Measurements from ENCODE around the gene JARID2. TPM values are rescaled to one million over a fixed set of nuclear protein-coding genes. Genes with fewer than 3 reads are reported as not detected.

JARID2 gene
- total and polyA plus RNA-seq, 2 of the 13 experiments (the other 11 are each of a cell fraction or from before 2014, with no cell fraction given), result 7.5 to 10.3 TPM

DNA sequence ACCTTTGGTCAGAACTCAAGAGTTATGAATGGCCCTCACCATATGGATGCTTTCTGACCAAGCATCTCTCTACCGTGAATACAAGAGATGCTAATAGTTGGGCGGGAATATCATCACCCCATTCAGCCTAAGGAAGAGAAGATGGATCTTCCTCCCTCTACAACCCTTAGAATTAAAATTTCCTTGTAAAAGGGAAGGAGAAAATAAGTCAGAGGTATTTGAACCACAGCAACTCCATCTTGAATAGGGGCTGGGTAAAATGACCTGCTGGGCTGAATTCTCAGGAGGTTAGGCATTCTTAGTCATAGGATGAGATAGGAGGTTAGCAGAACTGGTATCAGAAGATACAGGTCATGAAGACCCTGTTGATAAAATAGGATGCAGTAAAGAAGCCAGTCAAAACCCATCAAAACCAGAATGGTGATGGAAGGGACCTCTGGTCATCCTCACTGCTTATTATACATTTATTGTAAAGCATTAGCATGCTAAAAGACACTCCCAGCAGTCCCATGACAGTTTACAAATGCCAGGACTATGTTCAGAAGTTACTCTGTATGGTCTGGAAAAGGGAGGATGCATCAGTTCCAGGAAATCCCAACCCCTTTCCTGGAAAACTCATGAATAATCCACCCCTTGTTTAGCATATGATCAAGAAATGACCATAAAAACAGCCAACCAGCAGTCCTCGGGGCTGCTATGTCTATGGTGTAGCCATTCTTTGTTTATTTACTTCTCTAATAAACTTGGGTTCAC lies 315.8 kb downstream of the JARID2 start:
- Histone ChIP-seq H3K36me3 (replicated peaks in 1 of 2; ENCODE audit: control insufficient read depth in 1 of 2, insufficient read depth in 2 of 2, low read length in 2 of 2) (no peaks in the 10 kb centered on the region), H3K9me3 (ENCODE audit: low read length) (no peaks in the 10 kb centered on the region), H3K4me2 (ENCODE audit: low read depth, low read length) (no peak overlapping the region), H3K4me1 (ENCODE audit: insufficient read depth, low read length) (peaks cover 12% of the 10 kb centered on the region), H2AFZ (ENCODE audit: low read length) (no peak overlapping the region), H4K20me1 (ENCODE audit: insufficient read depth, low read length) (no peaks in the 10 kb centered on the region), H3K27ac (ENCODE audit: extremely low read length, insufficient read depth, low read length) (no peak overlapping the region), H3K27me3 (ENCODE audit: control insufficient read depth in 1 of 2, insufficient read depth in 2 of 2, low read length in 2 of 2) (no peaks in the 10 kb centered on the region), H3K9ac (ENCODE audit: insufficient read depth, low read depth, low read length) (no peak overlapping the region), H3K79me2 (ENCODE audit: insufficient read depth, low read length) (no peaks in the 10 kb centered on the region), H3K4me3 (replicated peaks in 1 of 3; ENCODE audit: insufficient read depth in 1 of 3, low read depth in 2 of 3, low read length in 3 of 3) (no peak overlapping the region)
- DNase-seq (ENCODE audit: low spot score) (no peak), FAIRE-seq (no peak), ATAC-seq (no peak)
- 98% methylated on average over 3 of the region's 3 CpGs for WGBS (ENCODE audit: low lambda C conversion rate)
- in situ Hi-C loops (cut with HindIII; ENCODE audit: extremely low pct_ligation_motif_present, low pct_unique_long_range_greater_than_20kb), result no loop called here
- POLR2A ChIA-PET, result no interaction called here
- intact Hi-C loops (cut with micrococcal nuclease; ENCODE audit: unreplicated experiment), result no loop called here
- TF ChIP-seq ZNF30 (CRISPR knock-in tag; IDR thresholded peaks at IDR 0.05) (no peak), MAZ (IDR thresholded peaks at IDR 0.05; ENCODE audit: borderline replicate concordance, low read depth, low read length) (no peak), MAZ (CRISPR knock-in tag; IDR thresholded peaks at IDR 0.05; ENCODE audit: low read depth) (no peak), BRD4 (CRISPR knock-in tag; IDR thresholded peaks at IDR 0.05) (no peak), REL (CRISPR knock-in tag; conservative IDR thresholded peaks at IDR 0.05) (no peak), SIX4 (CRISPR knock-in tag; IDR thresholded peaks at IDR 0.05) (no peak), ZNF331 (CRISPR knock-in tag; IDR thresholded peaks at IDR 0.05) (no peak), ZNF253 (CRISPR knock-in tag; IDR thresholded peaks at IDR 0.05; ENCODE audit: borderline replicate concordance) (no peak), ZNF629 (CRISPR knock-in tag; conservative IDR thresholded peaks at IDR 0.05) (no peak)
- CTCF ChIA-PET (ENCODE audit: low intra/inter-chr PET ratio, low total read pairs), result no interaction called here
- BruUV-seq (replicated peaks), result no TSS peak

GRCh38 chr6:15562977-15563376 lies 317.1 kb downstream of the JARID2 start:
- no TSS peak for BruUV-seq (replicated peaks)
- POLR2A ChIA-PET, result no interaction called here
- TF ChIP-seq IKZF1 (IDR thresholded peaks at IDR 0.05) (no peak), ZNF850 (CRISPR knock-in tag; conservative IDR thresholded peaks at IDR 0.05) (no peak), GATA4 (IDR thresholded peaks at IDR 0.05; ENCODE audit: borderline replicate concordance, low read depth) (no peak), HOXA9 (CRISPR knock-in tag; IDR thresholded peaks at IDR 0.05; ENCODE audit: borderline replicate concordance) (no peak), ATRX (CRISPR knock-in tag; IDR thresholded peaks at IDR 0.05; ENCODE audit: borderline replicate concordance) (no peak), KDM2A (CRISPR knock-in tag; IDR thresholded peaks at IDR 0.05; ENCODE audit: borderline replicate concordance, low read depth) (no peak)
- TF ChIP-seq, protein P1, sequence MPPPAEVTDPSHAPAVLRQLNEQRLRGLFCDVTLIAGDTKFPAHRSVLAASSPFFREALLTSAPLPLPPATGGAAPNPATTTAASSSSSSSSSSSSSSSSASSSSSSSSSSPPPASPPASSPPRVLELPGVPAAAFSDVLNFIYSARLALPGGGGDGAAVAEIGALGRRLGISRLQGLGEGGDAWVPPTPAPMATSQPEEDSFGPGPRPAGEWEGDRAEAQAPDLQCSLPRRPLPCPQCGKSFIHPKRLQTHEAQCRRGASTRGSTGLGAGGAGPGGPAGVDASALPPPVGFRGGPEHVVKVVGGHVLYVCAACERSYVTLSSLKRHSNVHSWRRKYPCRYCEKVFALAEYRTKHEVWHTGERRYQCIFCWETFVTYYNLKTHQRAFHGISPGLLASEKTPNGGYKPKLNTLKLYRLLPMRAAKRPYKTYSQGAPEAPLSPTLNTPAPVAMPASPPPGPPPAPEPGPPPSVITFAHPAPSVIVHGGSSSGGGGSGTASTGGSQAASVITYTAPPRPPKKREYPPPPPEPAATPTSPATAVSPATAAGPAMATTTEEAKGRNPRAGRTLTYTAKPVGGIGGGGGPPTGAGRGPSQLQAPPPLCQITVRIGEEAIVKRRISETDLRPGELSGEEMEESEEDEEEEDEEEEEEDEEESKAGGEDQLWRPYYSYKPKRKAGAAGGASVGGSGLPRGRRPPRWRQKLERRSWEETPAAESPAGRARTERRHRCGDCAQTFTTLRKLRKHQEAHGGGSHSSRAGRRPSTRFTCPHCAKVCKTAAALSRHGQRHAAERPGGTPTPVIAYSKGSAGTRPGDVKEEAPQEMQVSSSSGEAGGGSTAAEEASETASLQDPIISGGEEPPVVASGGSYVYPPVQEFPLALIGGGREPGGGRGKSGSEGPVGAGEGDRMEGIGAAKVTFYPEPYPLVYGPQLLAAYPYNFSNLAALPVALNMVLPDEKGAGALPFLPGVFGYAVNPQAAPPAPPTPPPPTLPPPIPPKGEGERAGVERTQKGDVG (CRISPR knock-in tag; IDR thresholded peaks at IDR 0.05; ENCODE audit: borderline replicate concordance), result no peak

More at GRCh38 chr6:15562977-15563376, 317.1 kb downstream of the JARID2 start:
- in situ Hi-C loops (cut with HindIII; ENCODE audit: extremely low pct_ligation_motif_present, low pct_unique_long_range_greater_than_20kb), result no loop called here
- CTCF ChIA-PET (ENCODE audit: low intra/inter-chr PET ratio, low total read pairs), result no interaction called here
- 96% methylated on average over 1 of the region's 1 CpG for WGBS (ENCODE audit: low lambda C conversion rate)
- Histone ChIP-seq H4K20me1 (ENCODE audit: insufficient read depth, low read length) (no peaks in the 10 kb centered on the region), H3K4me2 (ENCODE audit: low read depth, low read length) (no peak overlapping the region), H3K9ac (ENCODE audit: insufficient read depth, low read depth, low read length) (no peak overlapping the region), H3K4me3 (replicated peaks in 1 of 3; ENCODE audit: insufficient read depth in 1 of 3, low read depth in 2 of 3, low read length in 3 of 3) (no peak overlapping the region), H3K9me3 (ENCODE audit: low read length) (no peaks in the 10 kb centered on the region), H3K4me1 (ENCODE audit: insufficient read depth, low read length) (peaks cover 12% of the 10 kb centered on the region), H3K79me2 (ENCODE audit: insufficient read depth, low read length) (no peaks in the 10 kb centered on the region), H3K27me3 (ENCODE audit: control insufficient read depth in 1 of 2, insufficient read depth in 2 of 2, low read length in 2 of 2) (no peaks in the 10 kb centered on the region), H2AFZ (ENCODE audit: low read length) (no peak overlapping the region), H3K36me3 (replicated peaks in 1 of 2; ENCODE audit: control insufficient read depth in 1 of 2, insufficient read depth in 2 of 2, low read length in 2 of 2) (no peaks in the 10 kb centered on the region), H3K27ac (ENCODE audit: extremely low read length, insufficient read depth, low read length) (no peak overlapping the region)
- no peak for DNase-seq (ENCODE audit: low spot score)
- FAIRE-seq, result no peak
- intact Hi-C loops (cut with micrococcal nuclease; ENCODE audit: unreplicated experiment), result no loop called here
- ATAC-seq, result no peak

Data from HepG2 (cell line).